Parathyroid adenoma (tissue), 2 donors: ENCODE results near the gene MRM2.

ENCODE experiments used
- H2AFZ ChIP-seq: fragments of 300-600 bp; sonication (generic); one replicate; pipeline ENCODE4 v1.7.0; 2017; ENCODE audit warnings: antibody characterized with exemption, mild to moderate bottlenecking
- H3K27ac ChIP-seq: fragments of 300-600 bp; sonication (generic); one replicate; pipeline ENCODE4 v1.7.0; 2017
- H3K27me3 ChIP-seq: fragments of 300-600 bp; sonication (generic); one replicate; pipeline ENCODE4 v1.7.0; 2017; ENCODE audit warnings: low read length; ENCODE audit not compliant: control insufficient read depth, insufficient read depth
- H3K36me3 ChIP-seq: fragments of 300-600 bp; sonication (generic); one replicate; pipeline ENCODE4 v1.7.0; 2017; ENCODE audit warnings: low read length; ENCODE audit not compliant: control insufficient read depth, insufficient read depth
- H3K4me1 ChIP-seq: fragments of 300-600 bp; sonication (generic); one replicate; pipeline ENCODE4 v1.7.0; 2017; ENCODE audit warnings: control low read depth
- H3K4me2 ChIP-seq: fragments of 300-600 bp; sonication (generic); one replicate; pipeline ENCODE4 v1.7.0; 2017; ENCODE audit warnings: low read length
- H3K4me3 ChIP-seq: fragments of 300-600 bp; sonication (generic); one replicate; pipeline ENCODE4 v1.7.0; 2017; ENCODE audit warnings: low read depth, low read length
- H3K79me2 ChIP-seq: fragments of 300-600 bp; sonication (generic); one replicate; pipeline ENCODE4 v1.7.0; 2017; ENCODE audit warnings: control low read depth
- H3K9ac ChIP-seq: fragments of 300-600 bp; sonication (generic); one replicate; pipeline ENCODE4 v1.7.0; 2017; ENCODE audit warnings: mild to moderate bottlenecking
- H3K9me3 ChIP-seq: fragments of 300-600 bp; sonication (generic); one replicate; pipeline ENCODE4 v1.7.0; 2017; ENCODE audit warnings: low read length; ENCODE audit not compliant: control insufficient read depth
- TF ChIP-seq, protein P1 (sequence below): fragments of 300-600 bp; sonication (generic); IDR thresholded peaks from one replicate; pipeline ENCODE4 v1.7.0; 2017; ENCODE audit warnings: antibody characterized with exemption, mild to moderate bottlenecking
- donor health status: primary hyperparathyroidism.

The MRM2 gene

DNA sequence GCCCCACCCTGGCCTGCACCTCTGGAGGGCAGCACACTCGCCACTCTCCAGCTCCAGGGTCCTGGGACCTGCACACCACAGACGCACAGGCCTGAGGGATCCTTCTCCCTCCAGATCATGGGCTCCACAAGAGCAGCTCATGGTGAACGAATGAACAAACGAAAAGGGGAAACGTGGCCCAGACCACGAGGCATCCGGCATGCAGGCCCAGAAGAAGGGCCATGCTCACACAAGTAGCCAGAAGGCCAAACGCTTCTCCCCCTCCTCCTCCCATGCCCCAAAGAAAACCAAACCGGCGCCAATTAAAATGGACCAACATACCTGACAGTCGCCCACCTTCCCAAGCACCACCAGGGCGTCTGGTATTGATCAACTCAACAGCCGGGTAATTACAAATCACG, 39.6 kb downstream of the MRM2 start:
- H3K79me2 ChIP-seq = peaks cover 2% of the 10 kb centered on the region
- no peaks in the 10 kb centered on the region for H3K36me3 ChIP-seq
- no peaks in the 10 kb centered on the region for H3K9me3 ChIP-seq
- no peak overlapping the region for H3K4me3 ChIP-seq
- H3K27me3 ChIP-seq = no peaks in the 10 kb centered on the region
- no peak overlapping the region for H3K27ac ChIP-seq
- H3K4me2 ChIP-seq = no peak overlapping the region
- no peaks in the 10 kb centered on the region for H3K4me1 ChIP-seq
- TF ChIP-seq, protein P1, sequence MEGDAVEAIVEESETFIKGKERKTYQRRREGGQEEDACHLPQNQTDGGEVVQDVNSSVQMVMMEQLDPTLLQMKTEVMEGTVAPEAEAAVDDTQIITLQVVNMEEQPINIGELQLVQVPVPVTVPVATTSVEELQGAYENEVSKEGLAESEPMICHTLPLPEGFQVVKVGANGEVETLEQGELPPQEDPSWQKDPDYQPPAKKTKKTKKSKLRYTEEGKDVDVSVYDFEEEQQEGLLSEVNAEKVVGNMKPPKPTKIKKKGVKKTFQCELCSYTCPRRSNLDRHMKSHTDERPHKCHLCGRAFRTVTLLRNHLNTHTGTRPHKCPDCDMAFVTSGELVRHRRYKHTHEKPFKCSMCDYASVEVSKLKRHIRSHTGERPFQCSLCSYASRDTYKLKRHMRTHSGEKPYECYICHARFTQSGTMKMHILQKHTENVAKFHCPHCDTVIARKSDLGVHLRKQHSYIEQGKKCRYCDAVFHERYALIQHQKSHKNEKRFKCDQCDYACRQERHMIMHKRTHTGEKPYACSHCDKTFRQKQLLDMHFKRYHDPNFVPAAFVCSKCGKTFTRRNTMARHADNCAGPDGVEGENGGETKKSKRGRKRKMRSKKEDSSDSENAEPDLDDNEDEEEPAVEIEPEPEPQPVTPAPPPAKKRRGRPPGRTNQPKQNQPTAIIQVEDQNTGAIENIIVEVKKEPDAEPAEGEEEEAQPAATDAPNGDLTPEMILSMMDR = no peak
- H3K9ac ChIP-seq = no peak overlapping the region
- no peak overlapping the region for H2AFZ ChIP-seq

DNA sequence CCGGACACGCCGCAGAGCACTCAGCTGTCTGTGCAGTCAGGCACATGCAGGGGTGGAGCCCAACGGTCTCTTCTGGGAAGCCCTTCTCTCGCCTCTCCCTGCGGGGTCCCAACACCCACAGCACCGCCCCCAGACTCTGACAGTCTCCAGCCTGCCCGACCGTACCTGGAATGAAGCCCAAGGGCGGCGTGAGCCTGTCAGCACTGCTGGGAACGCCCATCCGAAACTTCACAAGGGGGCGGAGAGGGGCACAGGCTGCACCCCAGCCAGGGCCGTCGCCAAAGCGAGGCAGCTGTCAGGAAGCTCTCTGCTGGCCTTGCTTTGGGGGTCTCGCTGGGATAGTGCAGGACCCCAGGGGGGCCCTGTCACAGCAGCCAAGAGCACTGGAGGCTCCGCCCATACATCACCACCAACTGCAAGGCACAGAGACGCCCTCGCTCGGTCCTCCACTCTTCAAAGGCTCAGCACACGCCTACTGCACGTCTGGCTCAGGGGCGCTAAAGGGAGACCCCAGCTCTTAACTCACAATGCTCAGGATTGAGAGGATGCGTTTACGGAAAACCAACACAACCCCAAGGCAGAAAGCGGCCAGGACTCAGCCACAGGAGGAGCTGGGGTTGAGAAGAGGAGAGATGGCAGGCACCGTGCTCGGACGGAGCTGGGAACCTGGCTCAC, 40.2 kb downstream of the MRM2 start:
- TF ChIP-seq, protein P1 = no peak
- Histone ChIP-seq H3K9me3 (no peaks in the 10 kb centered on the region), H3K79me2 (peaks cover 2% of the 10 kb centered on the region), H3K4me1 (no peaks in the 10 kb centered on the region), H3K36me3 (no peaks in the 10 kb centered on the region), H3K4me2 (no peak overlapping the region), H3K27ac (no peak overlapping the region), H3K27me3 (no peaks in the 10 kb centered on the region), H3K9ac (no peak overlapping the region), H2AFZ (no peak overlapping the region), H3K4me3 (no peak overlapping the region)

DNA sequence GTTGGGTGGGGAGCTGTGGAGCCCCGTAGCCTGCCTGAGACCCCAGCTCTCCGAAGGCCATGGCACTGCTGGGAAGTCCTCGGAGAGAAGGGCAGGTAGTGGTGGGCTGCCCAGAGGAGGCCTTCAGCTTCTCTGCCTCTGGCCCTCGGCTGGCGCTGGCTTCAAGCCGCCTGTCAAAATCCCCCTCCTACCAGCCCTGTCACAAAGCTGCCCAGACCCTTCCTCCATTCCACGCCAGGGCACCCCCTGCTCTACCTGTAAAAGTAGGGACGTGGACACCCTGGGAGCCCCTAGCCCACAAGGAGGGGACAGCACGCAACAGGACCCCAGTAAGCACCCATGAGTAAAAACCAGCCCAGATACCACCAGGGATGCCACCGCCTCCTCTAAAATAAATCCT, 40.9 kb downstream of the MRM2 start:
- no peak overlapping the region for H3K9ac ChIP-seq
- peaks cover 2% of the 10 kb centered on the region for H3K79me2 ChIP-seq
- H3K4me2 ChIP-seq = no peak overlapping the region
- H3K27ac ChIP-seq = no peak overlapping the region
- H3K27me3 ChIP-seq = no peaks in the 10 kb centered on the region
- TF ChIP-seq, protein P1 = no peak
- no peaks in the 10 kb centered on the region for H3K36me3 ChIP-seq
- H2AFZ ChIP-seq = no peak overlapping the region
- no peaks in the 10 kb centered on the region for H3K4me1 ChIP-seq
- H3K4me3 ChIP-seq = no peak overlapping the region
- H3K9me3 ChIP-seq = no peaks in the 10 kb centered on the region

DNA sequence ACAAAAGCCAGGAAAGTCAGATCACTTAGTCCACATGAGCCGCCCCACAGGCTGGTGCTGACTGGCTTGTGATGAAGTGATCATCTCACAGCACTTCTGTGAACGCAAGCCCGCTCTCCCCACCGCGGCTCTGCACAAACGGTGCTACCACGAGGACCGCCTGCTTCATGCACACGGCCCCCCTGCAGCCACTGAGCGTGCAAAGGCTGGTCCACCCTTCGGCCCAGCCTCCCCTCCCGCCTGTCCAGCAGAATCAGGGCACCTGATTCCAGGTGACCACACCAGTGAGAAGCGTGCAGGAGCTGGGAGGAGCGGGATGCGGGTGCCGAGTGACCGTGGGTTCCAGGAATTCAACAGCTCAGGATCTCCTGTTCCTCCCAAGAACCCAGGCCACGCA, 41.4 kb downstream of the MRM2 start:
- Histone ChIP-seq H3K4me1 (no peaks in the 10 kb centered on the region), H3K9me3 (no peaks in the 10 kb centered on the region), H3K36me3 (no peaks in the 10 kb centered on the region), H3K9ac (no peak overlapping the region), H3K27ac (no peak overlapping the region), H3K79me2 (peaks cover 2% of the 10 kb centered on the region), H3K27me3 (no peaks in the 10 kb centered on the region), H2AFZ (no peak overlapping the region), H3K4me3 (no peak overlapping the region), H3K4me2 (no peak overlapping the region)
- TF ChIP-seq, protein P1 = no peak

DNA sequence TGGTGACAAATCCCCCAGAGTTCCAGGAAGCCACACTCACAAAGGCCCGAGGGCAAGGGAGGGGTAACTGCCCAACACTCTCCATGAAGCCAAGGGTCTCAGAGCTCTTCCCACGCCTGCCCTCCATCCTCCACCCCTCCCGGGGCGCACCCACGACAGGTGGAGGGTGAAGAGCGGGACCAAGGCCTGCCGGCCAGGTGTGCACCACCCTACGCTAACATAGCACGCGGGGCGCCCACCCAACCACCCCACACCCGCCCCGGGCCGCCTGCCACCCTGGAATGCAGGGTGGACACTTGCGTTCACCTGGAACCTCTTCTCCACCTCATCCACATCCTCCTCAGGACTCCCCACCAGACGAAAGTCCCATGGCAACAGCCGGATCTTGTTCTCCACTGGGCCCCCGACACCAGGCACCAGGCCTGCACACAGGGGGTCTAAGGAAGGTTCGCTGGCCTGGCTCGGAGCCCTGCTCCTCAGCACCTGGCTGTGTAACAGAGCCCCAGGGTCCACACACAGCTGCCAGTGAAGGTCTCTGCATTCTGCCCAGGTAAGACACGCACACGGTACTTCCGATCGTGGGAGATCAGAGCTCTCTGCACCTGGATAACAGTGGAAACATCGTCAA, 41.9 kb downstream of the MRM2 start:
- no peaks in the 10 kb centered on the region for H3K9me3 ChIP-seq
- no peaks in the 10 kb centered on the region for H3K4me1 ChIP-seq
- H3K36me3 ChIP-seq = no peaks in the 10 kb centered on the region

More for the DNA sequence above, 41.9 kb downstream of the MRM2 start:
- H3K27ac ChIP-seq = no peak overlapping the region
- H3K4me3 ChIP-seq = no peak overlapping the region
- H3K79me2 ChIP-seq = peaks cover 2% of the 10 kb centered on the region
- TF ChIP-seq, protein P1 = no peak
- H2AFZ ChIP-seq = no peak overlapping the region
- no peak overlapping the region for H3K9ac ChIP-seq
- no peak overlapping the region for H3K4me2 ChIP-seq
- no peaks in the 10 kb centered on the region for H3K27me3 ChIP-seq
